NCI-H526 (cell line): ENCODE data around the gene TP63.
A peak's percentile ranks its signal among the peaks of the same experiment; 100 is the strongest.

Experiments used
- DNase-seq, 2 experiments: peaks; one replicate each; lab custom pipeline; 2025; lab: John Stamatoyannopoulos, UW

The TP63 gene

GRCh38 chr3:189911001-189911400 lies 279.8 kb downstream of the TP63 start:
- no peak for DNase-seq

GRCh38 chr3:189914799-189915198 lies 283.6 kb downstream of the TP63 start:
- no peak for DNase-seq

GRCh38 chr3:189921770-189922169 lies 290.6 kb downstream of the TP63 start:
- DNase-seq = no peak

- no peak for DNase-seq
Measured at GRCh38 chr3:189927975-189928895, 297.0 kb downstream of the TP63 start.

GRCh38 chr3:189936201-189936945 lies 305.2 kb downstream of the TP63 start:
- DNase-seq = no peak

- peak in 1 of 2 experiments; percentile 21 for DNase-seq
Measured at GRCh38 chr3:189937302-189938127, 306.3 kb downstream of the TP63 start.

- DNase-seq = no peak
Measured at GRCh38 chr3:189941125-189941524, 309.9 kb downstream of the TP63 start.

- DNase-seq = peak; percentile 17 to 25
Measured at GRCh38 chr3:189941679-189942078, 310.5 kb downstream of the TP63 start.

- DNase-seq = no peak
Measured at GRCh38 chr3:189942948-189943347, 311.8 kb downstream of the TP63 start.

- peak; percentile 15 to 56 for DNase-seq
Measured at GRCh38 chr3:189944285-189945145, 313.3 kb downstream of the TP63 start.

GRCh38 chr3:189945935-189946709 lies 314.9 kb downstream of the TP63 start:
- no peak for DNase-seq
